ENCODE results near the gene VEGFA.

DNA sequence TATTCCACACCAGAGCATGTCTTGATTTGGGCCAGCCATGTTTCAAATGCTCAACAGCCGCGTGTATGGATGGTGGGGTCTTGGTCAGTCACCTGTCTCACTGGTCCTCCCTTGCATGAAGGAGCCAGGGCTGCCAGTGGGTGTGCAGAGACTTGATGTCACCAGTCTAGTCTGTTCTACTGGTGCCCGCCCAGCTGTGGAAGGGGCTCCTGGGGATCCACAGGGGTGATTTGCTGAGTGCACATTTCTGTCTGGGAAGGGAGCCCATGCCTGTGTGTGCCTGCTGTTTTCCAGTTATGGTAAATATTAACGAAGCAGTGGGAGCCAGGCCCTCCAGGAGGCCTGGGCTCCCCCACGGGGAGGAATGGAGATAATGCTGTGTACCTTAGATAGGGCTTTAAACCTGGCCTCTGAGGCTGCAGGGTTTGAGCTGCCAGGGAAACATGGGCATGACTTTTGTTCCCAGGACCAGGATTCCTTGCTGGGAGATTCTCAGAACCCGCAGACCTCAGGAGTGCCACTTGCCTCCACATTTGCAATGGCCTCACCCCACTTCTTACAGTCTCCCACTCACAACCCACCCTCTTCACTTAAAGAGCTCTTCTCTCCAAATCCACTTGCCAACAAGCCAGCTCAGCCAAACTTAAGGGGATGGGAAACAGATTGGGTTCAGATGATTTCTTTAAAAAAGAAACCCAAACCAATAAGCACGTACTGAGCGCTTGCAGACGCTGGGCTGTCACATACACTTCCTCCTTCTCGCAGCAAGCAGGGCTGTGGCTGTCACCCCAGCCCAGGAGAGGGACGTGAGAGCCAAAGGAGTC is 54.1 kb downstream of the VEGFA start:
- TF ChIP-seq BHLHE40 (IDR thresholded peaks at IDR 0.05; ENCODE audit: borderline replicate concordance) (no peak), SUZ12 (IDR thresholded peaks at IDR 0.05) (no peak), FOXM1 (IDR thresholded peaks at IDR 0.05; ENCODE audit: borderline replicate concordance) (no peak), SP1 (IDR thresholded peaks at IDR 0.05) (no peak), FOXA1 (IDR thresholded peaks at IDR 0.05) (no peak), FOXK2 (IDR thresholded peaks at IDR 0.05) (no peak)

Data from HEK293T (cell line).